Prostate gland (tissue), 2 donors: ENCODE data around the gene MMS19. TPM values are rescaled to one million over a fixed set of nuclear protein-coding genes. Genes with fewer than 3 reads are reported as not detected.

ENCODE experiments used
- DNase-seq: peaks from one replicate; pipeline ENCODE4 v3.0.0-alpha.2; 2019; ENCODE audit warnings: low spot score
- H3K27ac ChIP-seq, 2 donors: fragments of 200-600 bp; sonication (generic); 2 replicates each; pipeline ENCODE4 v1.5.1; 2017 to 2019
- H3K27me3 ChIP-seq: fragments of 200-600 bp; sonication (generic); replicated peaks from 2 replicates; pipeline ENCODE4 v1.5.1; 2019; ENCODE audit not compliant: insufficient read depth
- H3K36me3 ChIP-seq, 2 donors: fragments of 200-600 bp; sonication (generic); 1 replicate in 1 of 2; 2 replicates in 1 of 2; pipeline versions ENCODE4 v1.5.1 to v1.8.1; 2017 to 2019
- H3K4me1 ChIP-seq: fragments of 200-600 bp; sonication (generic); replicated peaks from 2 replicates; pipeline ENCODE4 v1.5.1; 2019
- H3K4me3 ChIP-seq, 2 donors: fragments of 200-600 bp; sonication (generic); 2 replicates each; pipeline ENCODE4 v1.5.1; 2017 to 2019
- H3K9me3 ChIP-seq: fragments of 200-600 bp; sonication (generic); 2 replicates; pipeline ENCODE4 v1.5.1; 2017
- POLR2A ChIP-seq: fragments of 450-650 bp; IDR thresholded peaks from one replicate; pipeline ENCODE4 v1.6.1; 2016; ENCODE audit warnings: antibody characterized with exemption, mild to moderate bottlenecking
- POLR2AphosphoS5 ChIP-seq: sonication (generic); formaldehyde crosslinking; IDR thresholded peaks from one replicate; pipeline ENCODE4 v1.6.1; 2017; ENCODE audit warnings: antibody characterized with exemption
- WGBS: methylation state at CpG from one replicate; pipeline ENCODE4 v1.1.5; 2018; 5-methylcytosine and 5-hydroxymethylcytosine counted together
- intact Hi-C: fragments of 100-400 bp; cut with DNase I; formaldehyde crosslinking; loops from one replicate; pipeline ENCODE4 v1.14.2; 2022
- total RNA-seq, 2 donors: library from RNA; depleted of rRNA; stranded (reverse); fragments of >200 nt; gene quantifications; one replicate each; pipeline ENCODE4 v1.1.0, GENCODE V29; 2016
- TF ChIP-seq, protein P1 (sequence below), 4 experiments: fragments of 200-600 bp in 2 of 4; fragments of 450-650 bp in 2 of 4; sonication (generic) in 2 of 4; IDR thresholded peaks; 1 replicate in 3 of 4; 2 replicates in 1 of 4; pipeline ENCODE4 v1.5.1; 2016 to 2019; ENCODE audit warnings: antibody characterized with exemption in 4 of 4, mild to moderate bottlenecking in 2 of 4, moderate library complexity in 2 of 4

MMS19 gene, protein sequence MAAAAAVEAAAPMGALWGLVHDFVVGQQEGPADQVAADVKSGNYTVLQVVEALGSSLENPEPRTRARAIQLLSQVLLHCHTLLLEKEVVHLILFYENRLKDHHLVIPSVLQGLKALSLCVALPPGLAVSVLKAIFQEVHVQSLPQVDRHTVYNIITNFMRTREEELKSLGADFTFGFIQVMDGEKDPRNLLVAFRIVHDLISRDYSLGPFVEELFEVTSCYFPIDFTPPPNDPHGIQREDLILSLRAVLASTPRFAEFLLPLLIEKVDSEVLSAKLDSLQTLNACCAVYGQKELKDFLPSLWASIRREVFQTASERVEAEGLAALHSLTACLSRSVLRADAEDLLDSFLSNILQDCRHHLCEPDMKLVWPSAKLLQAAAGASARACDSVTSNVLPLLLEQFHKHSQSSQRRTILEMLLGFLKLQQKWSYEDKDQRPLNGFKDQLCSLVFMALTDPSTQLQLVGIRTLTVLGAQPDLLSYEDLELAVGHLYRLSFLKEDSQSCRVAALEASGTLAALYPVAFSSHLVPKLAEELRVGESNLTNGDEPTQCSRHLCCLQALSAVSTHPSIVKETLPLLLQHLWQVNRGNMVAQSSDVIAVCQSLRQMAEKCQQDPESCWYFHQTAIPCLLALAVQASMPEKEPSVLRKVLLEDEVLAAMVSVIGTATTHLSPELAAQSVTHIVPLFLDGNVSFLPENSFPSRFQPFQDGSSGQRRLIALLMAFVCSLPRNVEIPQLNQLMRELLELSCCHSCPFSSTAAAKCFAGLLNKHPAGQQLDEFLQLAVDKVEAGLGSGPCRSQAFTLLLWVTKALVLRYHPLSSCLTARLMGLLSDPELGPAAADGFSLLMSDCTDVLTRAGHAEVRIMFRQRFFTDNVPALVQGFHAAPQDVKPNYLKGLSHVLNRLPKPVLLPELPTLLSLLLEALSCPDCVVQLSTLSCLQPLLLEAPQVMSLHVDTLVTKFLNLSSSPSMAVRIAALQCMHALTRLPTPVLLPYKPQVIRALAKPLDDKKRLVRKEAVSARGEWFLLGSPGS
- total RNA-seq, result 100 to 1,000 TPM in 1 of 2 donors, 10 to 100 TPM in 1; 41.5 to 207 TPM

DNA sequence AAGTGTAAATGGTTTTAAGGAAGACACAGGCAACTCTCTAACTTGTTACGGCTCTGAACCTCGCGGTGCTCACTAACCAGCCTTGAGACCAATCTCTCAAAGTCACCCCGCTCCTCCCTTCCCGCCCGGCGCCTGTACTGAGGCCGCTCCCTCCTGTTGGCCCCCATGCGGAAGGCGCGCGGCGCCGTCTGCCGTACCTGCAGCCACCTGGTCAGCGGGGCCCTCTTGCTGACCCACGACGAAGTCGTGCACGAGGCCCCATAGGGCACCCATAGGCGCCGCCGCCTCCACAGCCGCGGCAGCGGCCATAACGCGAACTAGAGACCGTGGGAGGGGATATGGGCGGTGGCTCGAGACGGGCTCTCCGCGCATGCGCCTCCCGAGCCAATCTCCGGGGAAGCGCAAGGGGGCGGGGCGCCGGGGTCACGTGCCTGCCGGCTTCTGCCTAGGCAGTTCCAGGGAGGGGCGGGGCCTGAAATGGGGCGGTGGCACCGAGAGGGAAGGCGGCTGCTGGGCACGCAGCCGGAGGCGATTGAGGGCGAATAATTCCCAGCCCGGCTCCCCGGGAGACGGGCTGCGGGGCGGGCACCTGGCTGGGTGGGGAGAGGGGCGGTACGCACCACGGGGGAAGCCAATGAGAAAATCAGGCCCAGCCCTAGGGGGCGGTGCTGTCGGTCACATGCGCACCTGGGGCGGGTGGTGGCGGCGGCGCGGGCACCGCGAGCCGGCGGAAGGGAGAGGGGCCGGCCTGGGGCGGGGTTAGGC lies at the start of gene MMS19:
MMS19 (minus strand) TSS at position 347 of the 765 bp plus-strand sequence; CDS start at position 309, 38 bp downstream.
- Histone ChIP-seq H3K4me1 (peaks cover 5% of the 10 kb centered on the region), H3K4me3 (peak within 1 kb of the TSS; percentile 80 to 97), H3K27me3 (no peaks in the 10 kb centered on the region), H3K9me3 (no peaks in the 10 kb centered on the region), H3K36me3 (no peaks in the 10 kb centered on the region), H3K27ac (peak within 1 kb of the TSS; percentile 89 to 93)
- TF ChIP-seq, protein P1, sequence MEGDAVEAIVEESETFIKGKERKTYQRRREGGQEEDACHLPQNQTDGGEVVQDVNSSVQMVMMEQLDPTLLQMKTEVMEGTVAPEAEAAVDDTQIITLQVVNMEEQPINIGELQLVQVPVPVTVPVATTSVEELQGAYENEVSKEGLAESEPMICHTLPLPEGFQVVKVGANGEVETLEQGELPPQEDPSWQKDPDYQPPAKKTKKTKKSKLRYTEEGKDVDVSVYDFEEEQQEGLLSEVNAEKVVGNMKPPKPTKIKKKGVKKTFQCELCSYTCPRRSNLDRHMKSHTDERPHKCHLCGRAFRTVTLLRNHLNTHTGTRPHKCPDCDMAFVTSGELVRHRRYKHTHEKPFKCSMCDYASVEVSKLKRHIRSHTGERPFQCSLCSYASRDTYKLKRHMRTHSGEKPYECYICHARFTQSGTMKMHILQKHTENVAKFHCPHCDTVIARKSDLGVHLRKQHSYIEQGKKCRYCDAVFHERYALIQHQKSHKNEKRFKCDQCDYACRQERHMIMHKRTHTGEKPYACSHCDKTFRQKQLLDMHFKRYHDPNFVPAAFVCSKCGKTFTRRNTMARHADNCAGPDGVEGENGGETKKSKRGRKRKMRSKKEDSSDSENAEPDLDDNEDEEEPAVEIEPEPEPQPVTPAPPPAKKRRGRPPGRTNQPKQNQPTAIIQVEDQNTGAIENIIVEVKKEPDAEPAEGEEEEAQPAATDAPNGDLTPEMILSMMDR (IDR thresholded peaks at IDR 0.05), result peak in 3 of 4 experiments; percentile 20 to 47 (median 31)
- TF ChIP-seq POLR2A (peak; percentile 88), POLR2AphosphoS5 (peak; percentile 93)
- peak; percentile 100 for DNase-seq
- intact Hi-C loops, result loop anchor here (5.0 kb wide), 1 partner anchor 44 kb away; no protein-coding TSS in a partner anchor
- WGBS, result under 1% methylated on average over 69 of the region's 73 CpGs

DNA sequence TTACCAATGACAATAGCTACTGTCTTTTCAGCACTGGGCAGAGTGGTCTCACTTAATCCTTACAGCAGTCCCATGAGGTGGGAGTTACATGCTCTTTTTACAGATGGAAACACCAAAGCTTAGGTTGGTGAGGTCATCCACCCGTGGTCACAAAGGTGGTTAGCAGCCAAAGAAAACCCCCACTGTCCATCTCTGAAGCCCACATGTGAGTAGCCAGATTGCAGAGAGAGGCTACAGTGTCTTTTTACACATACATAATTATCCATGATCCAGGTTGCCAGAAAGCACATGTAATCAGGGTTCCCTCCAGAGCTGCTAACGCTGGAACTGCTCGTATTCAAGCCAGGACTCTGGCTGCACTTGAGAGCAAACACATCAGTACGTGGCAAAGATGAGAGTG lies 49.7 kb upstream of the MMS19 start:
- Histone ChIP-seq H3K4me3 (no peak overlapping the region), H3K27me3 (no peaks in the 10 kb centered on the region), H3K9me3 (no peaks in the 10 kb centered on the region), H3K36me3 (no peaks in the 10 kb centered on the region), H3K4me1 (peaks cover 1% of the 10 kb centered on the region), H3K27ac (no peak overlapping the region)
- no peak for DNase-seq
- 33% methylated on average over 4 of the region's 4 CpGs for WGBS
- intact Hi-C loops, result no loop called here
- TF ChIP-seq, protein P1 (IDR thresholded peaks at IDR 0.05), result no peak
- TF ChIP-seq POLR2A (no peak), POLR2AphosphoS5 (no peak)

GRCh38 chr10:97547271-97547600 lies 49.0 kb upstream of the MMS19 start:
- TF ChIP-seq POLR2A, result no peak
- TF ChIP-seq, protein P1 (IDR thresholded peaks at IDR 0.05), result no peak
- no peak for TF ChIP-seq POLR2AphosphoS5
- Histone ChIP-seq H3K4me3 (no peak overlapping the region), H3K9me3 (no peaks in the 10 kb centered on the region), H3K4me1 (peaks cover 4% of the 10 kb centered on the region), H3K36me3 (no peaks in the 10 kb centered on the region), H3K27me3 (no peaks in the 10 kb centered on the region), H3K27ac (no peak overlapping the region)
- intact Hi-C loops, result no loop called here
- no peak for DNase-seq
- 71% methylated on average over 4 of the region's 4 CpGs for WGBS

- no peaks in the 10 kb centered on the region for H3K27me3 ChIP-seq
- H3K36me3 ChIP-seq, result no peaks in the 10 kb centered on the region
- DNase-seq, result no peak
- H3K9me3 ChIP-seq, result no peaks in the 10 kb centered on the region
- TF ChIP-seq, protein P1 (IDR thresholded peaks at IDR 0.05), result no peak
- no peak for TF ChIP-seq POLR2A
- TF ChIP-seq POLR2AphosphoS5, result no peak
- WGBS, result 90% methylated on average over 18 of the region's 18 CpGs
- intact Hi-C loops, result no loop called here
- H3K27ac ChIP-seq, result no peak overlapping the region
- peaks cover 8% of the 10 kb centered on the region for H3K4me1 ChIP-seq
- no peak overlapping the region for H3K4me3 ChIP-seq
These were observed 48.4 kb upstream of the MMS19 start for GRCh38 chr10:97546456-97547270.
